T-helper 1 cell (primary cell): ENCODE results near the gene TRPC1.
"Not testable (repeated sequence)": the region's sequence is repeated elsewhere in the genome, so short reads cannot be mapped to it uniquely, and the experiment has no call there.

Experiments used
- DNase-seq, 5 donors: peaks; one replicate each; pipeline ENCODE4 v3.0.0-alpha.2; 2012 to 2020
- total RNA-seq, 4 donors: gene quantifications; one replicate each; lab custom pipeline; 2026; lab: John Stamatoyannopoulos, UW

TRPC1 gene
- total RNA-seq: 12.2 to 17.5 (median 15.6) reads per million in 4 donors

- DNase-seq: peak; percentile 26 to 90 (median 59)
These were observed at the start of gene TRPC1 for GRCh38 chr3:142723968-142724681. TRPC1 (plus strand) TSS chr3:142724034; CDS start chr3:142724560, 526 bp downstream.

- no peak for DNase-seq
These were observed 47.7 kb upstream of the TRPC1 start for GRCh38 chr3:142676151-142676550.

GRCh38 chr3:142680710-142681109 is 43.1 kb upstream of the TRPC1 start:
- DNase-seq: no peak

GRCh38 chr3:142690613-142691012 is 33.2 kb upstream of the TRPC1 start:
- no peak for DNase-seq

- no peak for DNase-seq
These were observed 32.3 kb upstream of the TRPC1 start for GRCh38 chr3:142691527-142691926.

- DNase-seq: no peak
These were observed 30.5 kb upstream of the TRPC1 start for GRCh38 chr3:142693136-142693853.

GRCh38 chr3:142694225-142694624 is 29.6 kb upstream of the TRPC1 start:
- no peak for DNase-seq

GRCh38 chr3:142705198-142705597 is 18.6 kb upstream of the TRPC1 start:
- DNase-seq: no peak

GRCh38 chr3:142706321-142707127 is 17.3 kb upstream of the TRPC1 start:
- peak in 1 of 5 donors; percentile 6 for DNase-seq

GRCh38 chr3:142709207-142709606 is 14.6 kb upstream of the TRPC1 start:
- DNase-seq: no peak

GRCh38 chr3:142714882-142715281 is 9.0 kb upstream of the TRPC1 start:
- DNase-seq: not testable (repeated sequence)

GRCh38 chr3:142716102-142716501 is 7.7 kb upstream of the TRPC1 start:
- no peak for DNase-seq

- peak in 2 of 5 donors; percentile 69 to 71 for DNase-seq
These were observed 218 bp upstream of the TRPC1 start for GRCh38 chr3:142723665-142723967.

- DNase-seq: peak in 3 of 5 donors; percentile 3 to 15 (median 14)
These were observed 985 bp downstream of the TRPC1 start for GRCh38 chr3:142724682-142725356.

GRCh38 chr3:142725357-142725739 is 1.5 kb downstream of the TRPC1 start:
- no peak for DNase-seq

GRCh38 chr3:142726017-142726416 is 2.2 kb downstream of the TRPC1 start:
- no peak for DNase-seq

GRCh38 chr3:142732066-142732465 is 8.2 kb downstream of the TRPC1 start:
- no peak for DNase-seq

- no peak for DNase-seq
These were observed 11.0 kb downstream of the TRPC1 start for GRCh38 chr3:142734834-142735233.

- DNase-seq: no peak
These were observed 11.6 kb downstream of the TRPC1 start for GRCh38 chr3:142735462-142735861.

- DNase-seq: no peak
These were observed 14.6 kb downstream of the TRPC1 start for GRCh38 chr3:142738396-142738795.

GRCh38 chr3:142746646-142747045 is 22.8 kb downstream of the TRPC1 start:
- DNase-seq: no peak

- not testable (repeated sequence) for DNase-seq
These were observed 26.7 kb downstream of the TRPC1 start for GRCh38 chr3:142750531-142750930.

GRCh38 chr3:142752605-142753004 is 28.8 kb downstream of the TRPC1 start:
- not testable (repeated sequence) for DNase-seq
